GM19467 (cell line): ENCODE data around the gene MSANTD3.

Experiments used
- ATAC-seq: cut with Tn5 transposase; IDR thresholded peaks from one replicate; pipeline ENCODE4 v1.9.1; 2021; ENCODE audit warnings: mild to moderate bottlenecking, moderate library complexity; ENCODE audit not compliant: unreplicated experiment

The MSANTD3 gene

DNA sequence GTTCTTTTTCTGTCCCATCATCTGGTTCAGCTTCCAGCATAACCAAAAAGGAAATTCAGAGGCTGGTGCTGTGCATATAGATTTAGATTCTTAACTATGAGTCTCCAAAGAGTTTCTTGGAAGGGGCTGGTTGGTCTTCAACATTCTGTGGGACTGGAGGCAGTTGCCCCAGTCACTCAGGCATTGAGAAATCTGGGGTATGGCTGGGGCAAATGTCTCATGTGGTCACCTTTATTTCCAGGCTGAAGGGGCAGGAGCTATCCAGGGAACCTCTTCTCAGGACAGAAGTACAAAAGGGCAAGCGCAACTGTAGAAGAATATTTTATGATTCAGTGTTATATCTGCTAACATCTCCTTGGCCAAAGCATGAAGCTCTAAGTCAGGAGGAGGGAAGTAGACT lies 30.6 kb downstream of the MSANTD3 start:
- no peak for ATAC-seq

GRCh38 chr9:100459963-100460362 lies 33.0 kb downstream of the MSANTD3 start:
- no peak for ATAC-seq

- ATAC-seq: no peak
Measured at GRCh38 chr9:100465274-100465673, 38.3 kb downstream of the MSANTD3 start.

GRCh38 chr9:100465761-100466160 lies 38.8 kb downstream of the MSANTD3 start:
- ATAC-seq: no peak

GRCh38 chr9:100466171-100466828 lies 39.4 kb downstream of the MSANTD3 start:
- no peak for ATAC-seq

- ATAC-seq: no peak
Measured at GRCh38 chr9:100466829-100467221, 39.9 kb downstream of the MSANTD3 start.

GRCh38 chr9:100468041-100468440 lies 41.1 kb downstream of the MSANTD3 start:
- no peak for ATAC-seq

DNA sequence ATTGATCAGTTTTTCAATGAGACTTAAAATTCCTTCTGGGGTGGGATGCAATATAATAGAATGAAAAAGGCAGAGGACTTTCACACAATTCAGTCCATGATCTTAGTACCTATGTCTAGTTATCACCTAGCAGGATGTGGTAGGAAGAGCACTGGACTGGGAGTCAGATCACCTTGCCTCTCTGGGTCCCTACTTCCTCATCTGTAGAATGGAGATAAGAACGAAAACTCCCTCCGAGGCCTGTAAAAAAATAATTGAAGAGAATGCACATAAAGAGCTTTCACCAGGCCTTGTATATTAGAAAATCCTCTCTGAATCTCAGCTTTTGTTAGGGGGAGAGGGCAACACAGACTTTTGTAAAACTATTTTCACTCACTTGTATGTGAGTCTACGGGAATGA lies 45.3 kb downstream of the MSANTD3 start:
- ATAC-seq: no peak

- no peak for ATAC-seq
Measured at GRCh38 chr9:100472788-100473275, 45.9 kb downstream of the MSANTD3 start, which contains the start of gene TMEFF1. TSS of gene TMEFF1 (plus strand) at chr9:100473149. CDS start at chr9:100473545, 396 bp downstream.

DNA sequence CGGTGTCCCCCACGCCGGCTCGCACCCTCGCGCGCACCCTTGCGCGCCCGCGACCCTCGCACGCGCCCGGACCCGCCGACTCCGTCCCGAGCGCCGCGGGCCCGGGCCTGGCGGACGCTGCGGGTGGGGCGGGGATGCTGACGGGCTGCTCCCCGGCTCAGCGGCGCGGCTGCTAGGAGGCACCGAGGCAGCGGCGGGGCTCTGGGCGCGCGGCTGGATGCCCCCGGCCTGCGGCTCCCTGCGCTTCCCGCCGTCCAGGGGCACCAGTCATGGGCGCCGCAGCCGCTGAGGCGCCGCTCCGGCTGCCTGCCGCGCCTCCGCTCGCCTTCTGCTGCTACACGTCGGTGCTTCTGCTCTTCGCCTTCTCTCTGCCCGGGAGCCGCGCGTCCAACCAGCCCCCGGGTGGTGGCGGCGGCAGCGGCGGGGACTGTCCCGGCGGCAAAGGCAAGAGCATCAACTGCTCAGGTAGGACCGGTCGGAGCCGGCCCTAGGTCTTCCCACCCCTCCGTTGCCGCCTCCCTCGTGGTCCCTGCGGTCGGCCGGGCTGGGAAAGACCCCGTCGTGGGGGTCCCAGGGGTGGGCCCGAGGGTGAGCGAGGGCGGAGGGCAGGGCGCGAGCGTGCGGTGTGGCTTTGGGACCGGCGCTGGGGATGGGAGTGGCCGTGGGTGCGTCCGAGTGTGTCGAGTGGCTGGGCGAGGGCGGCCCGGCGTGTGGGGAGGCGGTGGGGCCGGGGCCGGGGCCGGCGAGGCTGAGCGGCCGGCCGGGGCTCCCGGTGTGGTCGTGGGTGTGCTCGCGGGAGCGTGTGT lies 46.5 kb downstream of the MSANTD3 start:
- peak; percentile 57 for ATAC-seq

DNA sequence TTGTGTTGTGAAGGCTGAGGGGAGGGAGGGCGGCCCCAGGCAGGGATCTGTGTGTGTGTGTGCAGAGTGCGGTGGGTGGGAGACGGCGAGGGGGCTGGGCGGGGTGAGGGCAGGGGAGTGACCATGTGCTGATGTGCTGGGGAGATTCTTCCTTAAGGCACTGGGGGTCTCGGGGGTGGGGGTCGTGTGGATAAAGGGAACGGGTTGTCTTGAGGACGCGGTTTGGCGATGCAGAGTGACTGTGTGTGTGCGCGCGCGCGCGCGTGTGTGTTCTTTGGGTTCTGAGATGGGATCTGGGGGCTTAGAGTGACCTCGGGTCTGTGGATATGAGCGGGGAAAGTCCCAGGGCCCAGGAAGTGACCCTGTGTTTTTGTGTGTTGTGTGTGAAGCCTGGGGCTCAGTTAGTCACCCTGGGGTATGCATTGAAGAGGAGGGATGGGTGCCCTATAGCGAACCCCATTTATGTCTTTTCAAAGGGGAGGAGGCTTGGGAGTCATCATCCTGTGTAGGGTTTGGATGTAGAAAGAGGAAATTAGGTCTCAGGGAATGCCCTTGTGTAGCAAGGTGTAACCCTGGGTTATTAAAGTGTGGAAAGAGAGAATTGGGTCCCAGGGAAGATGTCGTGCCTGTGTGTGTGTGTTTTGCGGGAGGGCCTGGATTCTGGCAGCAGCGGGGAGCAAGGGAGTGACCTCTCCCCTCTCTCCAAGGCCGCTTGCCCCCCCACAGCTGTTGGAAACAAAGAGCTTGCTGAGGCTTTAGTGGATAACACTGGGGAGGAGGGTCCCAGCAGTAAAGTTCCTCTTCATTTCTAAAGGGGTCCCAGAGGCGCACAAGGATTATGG lies 47.4 kb downstream of the MSANTD3 start:
- no peak for ATAC-seq

DNA sequence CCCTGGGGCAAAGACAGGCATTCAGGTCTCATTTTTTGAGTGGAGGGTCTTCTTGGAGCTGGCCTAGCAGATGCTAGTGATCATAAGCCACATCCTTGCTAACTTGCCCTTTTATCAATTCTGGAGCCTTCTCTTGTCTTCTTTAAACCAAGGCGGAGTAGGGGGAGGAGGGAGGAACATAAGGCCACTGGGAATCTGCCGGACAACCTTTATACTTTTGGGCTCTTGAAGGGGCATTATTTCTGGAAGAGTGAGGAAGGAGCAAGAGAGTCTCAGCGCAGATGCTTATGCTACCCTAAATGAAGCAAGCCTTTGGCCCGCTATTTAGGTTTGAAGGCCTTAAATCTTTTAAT lies 48.0 kb downstream of the MSANTD3 start:
- no peak for ATAC-seq

GRCh38 chr9:100477241-100477640 lies 50.3 kb downstream of the MSANTD3 start:
- no peak for ATAC-seq

DNA sequence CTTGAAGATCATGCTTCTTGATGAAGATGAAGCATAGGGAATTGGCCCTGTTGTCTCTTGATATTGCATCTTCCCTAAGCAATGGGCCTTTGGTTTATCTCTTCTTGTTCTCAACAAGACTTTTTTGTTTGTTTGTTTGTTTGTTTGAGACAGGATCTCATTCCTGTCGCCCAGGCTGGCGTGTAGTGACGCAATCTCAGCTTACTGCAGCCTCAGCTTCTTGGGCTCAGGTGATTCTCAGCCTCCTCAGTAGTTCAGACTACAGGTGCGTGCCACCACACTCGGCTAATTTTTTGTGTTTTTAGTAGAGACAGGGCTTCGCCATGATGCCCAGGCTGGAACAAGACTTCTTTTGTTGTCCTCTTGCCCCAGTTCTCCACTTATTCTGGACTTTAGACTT lies 51.2 kb downstream of the MSANTD3 start:
- ATAC-seq: no peak

GRCh38 chr9:100479820-100480219 lies 52.9 kb downstream of the MSANTD3 start:
- no peak for ATAC-seq

GRCh38 chr9:100485196-100485595 lies 58.3 kb downstream of the MSANTD3 start:
- no peak for ATAC-seq

DNA sequence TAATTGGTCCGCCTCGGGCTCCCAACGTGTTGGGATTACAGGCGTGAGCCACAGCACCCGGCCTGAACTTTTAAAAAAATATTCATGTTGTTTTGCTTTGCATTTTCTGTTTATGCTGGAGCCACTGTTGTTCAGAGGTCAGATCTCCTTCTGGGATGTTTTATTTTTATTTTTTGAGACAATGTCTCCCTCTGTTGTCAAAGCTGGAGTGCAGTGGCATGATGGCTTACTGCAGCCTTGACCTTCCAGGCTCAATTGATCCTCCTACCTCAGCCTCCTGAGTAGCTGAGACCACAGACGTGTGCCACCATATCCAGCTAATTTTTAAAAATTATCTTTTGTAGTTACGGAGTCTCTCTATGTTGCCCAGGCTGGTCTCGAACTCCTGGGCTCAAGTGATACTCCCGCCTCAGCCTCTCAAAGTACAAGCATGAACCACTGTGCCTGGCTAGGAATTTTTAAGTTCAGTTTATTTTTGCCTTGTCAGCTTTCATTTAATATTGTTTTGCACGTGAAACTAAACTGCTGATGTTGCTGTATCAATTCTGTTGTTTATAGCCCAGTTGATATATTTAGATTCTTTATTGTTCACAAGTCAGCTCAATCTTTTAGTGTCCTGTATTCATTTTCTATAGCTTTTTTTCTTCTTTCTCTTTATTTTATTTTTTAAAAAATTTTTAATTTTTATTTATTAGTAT lies 59.7 kb downstream of the MSANTD3 start:
- ATAC-seq: no peak

GRCh38 chr9:100488177-100488576 lies 61.2 kb downstream of the MSANTD3 start:
- no peak for ATAC-seq

- no peak for ATAC-seq
Measured at GRCh38 chr9:100489836-100490235, 62.9 kb downstream of the MSANTD3 start.

DNA sequence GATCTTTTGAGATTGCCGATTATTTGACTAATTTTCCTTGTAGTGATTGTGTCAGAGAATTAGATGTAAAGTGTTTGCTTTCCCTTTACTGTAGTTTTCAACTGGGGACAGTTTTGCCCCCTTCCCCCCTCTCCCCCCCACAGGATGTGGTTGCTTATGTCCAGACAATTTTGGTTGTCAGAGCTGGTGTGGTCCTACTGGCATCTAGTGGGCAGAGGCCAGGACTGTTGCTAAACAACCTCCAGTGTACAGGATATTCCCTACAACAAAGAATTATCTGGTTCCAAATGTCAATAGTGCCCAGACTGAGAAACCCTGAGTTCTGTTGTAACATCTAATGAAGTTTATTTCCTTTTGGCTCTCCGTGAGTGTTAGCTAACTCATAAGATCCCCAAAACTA lies 66.0 kb downstream of the MSANTD3 start:
- ATAC-seq: no peak

DNA sequence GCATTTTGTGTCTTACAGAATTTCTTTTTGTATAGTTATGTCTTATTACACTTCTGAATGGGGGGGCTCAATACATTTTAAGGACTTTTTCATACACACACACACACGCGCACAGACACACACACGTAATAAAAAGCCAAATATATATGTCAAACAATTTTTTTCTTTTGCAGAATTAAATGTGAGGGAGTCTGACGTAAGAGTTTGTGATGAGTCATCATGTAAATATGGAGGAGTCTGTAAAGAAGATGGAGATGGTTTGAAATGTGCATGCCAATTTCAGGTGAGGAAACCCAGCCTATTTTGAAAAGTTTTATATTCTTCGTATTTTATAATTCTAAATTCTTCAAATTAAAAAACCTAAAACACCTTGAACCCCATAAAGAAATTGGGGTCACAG lies 71.6 kb downstream of the MSANTD3 start:
- ATAC-seq: no peak
